ENCODE measurements around the gene UBAP1L.
"Not testable (repeated sequence)": the region's sequence is repeated elsewhere in the genome, so short reads cannot be mapped to it uniquely, and the experiment has no call there.

UBAP1L gene

GRCh38 chr15:65062061-65062460, 52.9 kb downstream of the UBAP1L start:
- no peak for DNase-seq

DNA sequence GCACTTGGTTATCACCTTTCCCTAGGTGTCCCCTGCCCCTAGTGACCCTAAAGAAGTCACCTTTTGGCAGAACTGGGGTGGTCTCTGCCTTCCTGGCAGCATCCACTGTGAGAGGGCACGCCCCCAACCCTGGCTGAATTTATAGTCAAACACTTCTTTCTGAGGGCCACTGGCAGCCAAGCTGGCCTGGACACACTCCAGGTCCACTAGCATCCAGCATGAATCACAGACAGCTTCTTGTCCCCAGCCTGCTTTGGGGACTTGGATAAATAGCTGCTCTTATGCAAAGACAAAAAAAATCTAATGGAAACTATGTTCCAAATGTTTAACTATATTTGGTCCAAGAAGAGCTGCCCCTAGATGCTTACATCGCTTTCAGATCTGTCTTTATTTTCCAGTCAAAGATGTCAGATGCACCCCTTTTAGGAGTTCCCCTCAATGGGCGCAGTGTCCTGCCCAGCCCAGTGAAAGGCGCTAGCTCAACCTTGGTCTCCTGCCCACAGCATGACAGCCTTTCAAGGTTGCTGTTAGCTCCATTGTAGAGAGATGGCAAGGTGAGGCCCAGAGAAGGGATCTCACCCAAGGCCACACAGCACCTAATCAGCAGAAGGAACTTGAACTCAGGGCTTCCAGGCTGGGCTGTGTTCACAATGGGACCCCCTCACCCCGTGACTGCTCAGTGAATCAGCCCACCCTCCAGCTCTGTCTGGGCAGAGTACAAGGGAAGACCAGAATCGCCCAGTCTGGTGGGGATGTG, 54.2 kb downstream of the UBAP1L start:
- DNase-seq = no peak

DNA sequence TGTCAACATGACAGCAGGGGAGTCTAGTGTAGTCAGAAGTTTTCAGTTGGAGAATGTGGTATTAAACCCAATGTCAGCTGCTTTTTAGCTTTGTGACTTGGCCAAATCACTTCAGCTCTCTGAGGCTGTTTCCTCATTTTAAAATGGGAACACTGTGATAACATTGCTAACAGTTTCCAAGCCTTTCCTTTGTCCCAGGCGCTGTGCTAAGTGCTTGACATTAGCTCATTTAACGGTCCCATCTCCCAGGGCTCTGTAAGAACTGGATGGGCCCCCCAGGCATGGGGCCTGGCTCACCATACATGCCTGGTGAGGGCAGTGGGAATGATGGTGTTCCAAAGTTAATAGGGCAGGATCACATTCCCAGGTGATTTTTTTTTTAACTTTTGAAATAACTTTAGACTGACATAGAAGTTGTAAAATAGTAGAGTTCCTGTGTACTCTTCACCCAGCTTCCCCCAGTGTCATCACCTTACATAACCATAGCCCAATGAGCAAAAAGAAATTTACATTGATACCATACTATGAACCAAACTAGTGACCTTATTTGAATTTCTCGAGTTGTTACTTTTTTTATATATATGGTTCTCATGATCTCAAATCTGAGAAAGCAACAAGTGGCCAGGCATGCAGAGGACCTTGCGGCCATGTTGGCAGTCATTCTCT, 54.9 kb downstream of the UBAP1L start:
- no peak for DNase-seq

GRCh38 chr15:65059369-65059750, 55.6 kb downstream of the UBAP1L start:
- DNase-seq = no peak

- DNase-seq = no peak
Observed at GRCh38 chr15:65058394-65059368, 56.3 kb downstream of the UBAP1L start.

GRCh38 chr15:65057549-65057940, 57.5 kb downstream of the UBAP1L start:
- DNase-seq = no peak

GRCh38 chr15:65056868-65057548, 58.0 kb downstream of the UBAP1L start:
- DNase-seq = no peak

GRCh38 chr15:65056106-65056505, 58.9 kb downstream of the UBAP1L start:
- no peak for DNase-seq

DNA sequence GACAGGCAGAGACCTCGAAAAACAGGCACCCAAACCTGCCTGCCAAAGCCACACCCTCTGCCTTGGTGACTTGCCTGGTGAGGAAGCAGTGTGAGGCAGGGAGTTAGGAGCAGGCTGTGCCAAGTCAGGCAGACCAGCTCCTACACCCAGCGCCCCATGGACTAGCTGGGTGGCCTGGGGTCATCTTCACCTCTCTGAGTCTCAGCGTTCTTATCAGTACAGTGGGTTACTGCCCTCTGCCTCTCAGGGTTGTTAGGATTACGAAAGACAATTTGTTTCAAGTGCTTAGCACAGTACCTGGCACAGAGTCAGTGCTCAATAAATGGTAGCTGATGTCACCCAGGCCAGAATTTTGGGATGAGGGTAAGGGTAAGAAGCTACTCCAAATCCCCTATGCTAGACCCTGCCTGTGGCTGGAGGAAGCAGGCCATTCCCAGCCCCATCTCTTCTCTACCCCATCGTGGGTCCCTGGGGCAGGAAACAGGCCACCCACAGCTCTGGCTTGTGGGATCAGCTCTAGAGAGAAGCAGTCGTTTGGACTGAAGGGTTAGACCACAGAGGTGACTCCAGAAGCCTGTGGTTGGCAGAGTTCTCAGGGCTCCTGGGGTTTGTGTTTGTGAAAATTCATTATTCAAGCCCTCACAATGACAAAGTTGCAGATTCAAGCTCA, 59.7 kb downstream of the UBAP1L start:
- DNase-seq = no peak

DNA sequence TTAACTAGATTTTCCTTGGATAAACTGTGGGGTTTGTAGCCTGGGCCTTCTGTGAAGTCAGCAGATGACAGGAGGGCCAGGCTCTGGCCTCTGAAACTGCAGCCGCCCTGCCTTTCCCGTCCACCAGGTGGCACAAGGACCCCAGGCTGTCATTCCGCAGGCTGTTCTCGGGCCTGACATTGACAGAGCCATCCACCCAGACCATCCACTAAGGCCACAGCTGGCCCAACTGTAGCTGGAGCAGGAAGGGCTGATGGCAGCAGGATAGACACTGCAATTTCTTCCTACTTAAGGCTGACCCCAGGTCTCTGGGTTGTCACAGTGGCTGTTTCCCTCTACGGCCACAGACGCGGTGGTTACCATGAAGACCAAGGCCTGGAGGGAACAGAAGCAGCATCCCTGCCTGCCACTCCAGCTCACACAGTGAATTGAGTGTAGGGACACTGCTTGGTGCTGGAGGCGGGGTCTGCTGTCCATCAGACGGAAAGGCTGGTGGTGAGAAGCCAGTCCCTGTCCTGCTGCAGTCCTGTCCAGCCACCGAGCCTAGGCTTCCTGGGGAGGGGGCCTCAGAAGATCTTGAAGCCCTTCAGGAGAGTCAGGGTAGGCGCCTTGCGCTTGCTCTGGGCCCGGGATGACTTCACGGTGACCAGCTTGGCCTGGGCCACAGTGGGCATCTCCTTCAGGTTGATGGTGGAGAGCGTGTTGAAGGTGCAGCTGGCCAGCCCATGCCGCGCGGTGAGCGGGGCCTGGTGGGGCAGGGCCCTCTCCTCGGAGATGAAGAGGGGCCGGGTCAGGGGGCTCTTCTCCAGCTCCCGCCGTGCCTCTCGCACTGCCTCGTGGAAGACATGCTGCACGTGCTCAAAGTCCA, 60.4 kb downstream of the UBAP1L start:
- DNase-seq = peak; percentile 23

- DNase-seq = no peak
Observed at GRCh38 chr15:65052956-65053355, 62.0 kb downstream of the UBAP1L start.

- no peak for DNase-seq
Observed at GRCh38 chr15:65051266-65051665, 63.7 kb downstream of the UBAP1L start.

DNA sequence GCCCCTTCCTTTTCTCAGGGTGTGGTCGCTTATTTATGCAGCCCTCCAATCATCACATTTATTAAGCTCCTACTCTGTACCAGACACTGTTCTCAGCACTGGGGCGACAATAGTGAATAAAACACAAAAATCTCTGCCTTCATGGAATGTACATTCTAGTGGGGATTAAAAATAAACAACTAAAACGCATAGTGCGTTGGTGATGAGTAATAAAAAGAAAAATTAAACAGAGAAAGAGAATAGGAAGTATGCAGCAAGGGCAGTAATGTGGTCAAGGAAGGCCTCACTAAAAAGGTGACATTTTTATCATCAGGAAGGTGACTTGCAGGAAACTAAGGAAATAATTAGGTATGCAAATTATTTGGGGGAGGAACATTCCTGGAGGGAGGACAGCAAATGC, 64.7 kb downstream of the UBAP1L start:
- DNase-seq = no peak

DNA sequence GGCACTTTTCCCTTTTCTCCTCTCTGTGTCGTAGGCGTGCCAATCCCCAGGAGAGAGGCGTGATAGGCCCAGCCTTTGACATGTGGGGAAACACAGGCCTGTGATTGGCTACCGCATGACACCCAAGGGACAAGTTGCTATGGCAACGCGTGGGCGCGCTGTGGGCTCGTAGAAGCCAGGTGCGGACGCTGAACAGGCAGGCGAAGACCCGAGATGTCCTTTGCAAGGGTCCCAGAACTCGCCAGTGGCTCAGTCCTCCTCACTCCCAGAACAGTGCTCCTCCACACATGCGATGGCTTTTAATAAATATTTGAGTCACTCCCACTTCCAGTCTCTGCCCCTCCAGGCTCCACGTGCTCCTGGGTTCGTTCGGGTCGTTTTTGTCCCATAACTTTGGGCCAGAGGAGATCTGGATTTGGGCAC, 65.6 kb downstream of the UBAP1L start:
- DNase-seq = peak; percentile 79

- no peak for DNase-seq
Observed at GRCh38 chr15:65048241-65048640, 66.8 kb downstream of the UBAP1L start.

DNA sequence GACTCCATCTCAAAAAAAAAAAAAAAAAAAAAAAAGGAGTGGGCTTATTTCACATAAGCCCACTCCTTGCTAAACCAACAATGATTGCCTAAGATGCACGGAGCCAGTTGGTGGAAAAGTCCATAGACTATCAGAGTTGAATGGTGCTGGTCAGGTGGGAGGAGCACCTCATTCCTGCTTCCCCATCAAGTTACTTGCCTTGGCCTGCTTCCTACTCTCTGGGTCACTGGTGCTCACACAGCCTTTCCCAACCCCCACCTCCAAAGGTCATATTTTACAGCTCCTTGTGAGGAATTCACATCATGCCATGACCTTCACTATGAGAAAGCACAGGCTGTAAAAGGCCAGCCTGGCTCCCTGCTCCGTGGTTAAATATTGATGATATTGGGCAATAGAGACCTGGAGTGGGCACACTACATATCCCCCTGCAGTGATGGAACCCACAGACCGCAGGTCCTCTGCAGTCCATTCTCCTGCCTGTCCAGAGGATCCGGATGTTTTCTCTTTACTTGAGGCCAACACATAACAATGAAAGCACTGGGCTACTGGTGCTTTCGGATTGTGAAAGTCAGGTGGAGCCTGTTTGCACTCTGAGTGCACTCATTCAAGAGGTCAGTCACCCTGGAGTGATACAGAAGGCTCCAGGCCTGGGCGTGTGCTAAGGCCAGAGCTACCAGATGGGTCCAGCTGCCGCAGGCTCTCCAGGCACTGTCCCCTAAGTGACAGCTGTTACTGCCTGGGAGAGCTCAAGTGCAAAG, 70.1 kb downstream of the UBAP1L start, which contains the start of gene SLC51B:
TSS of gene SLC51B (plus strand) at position 664 of the 758 bp plus-strand sequence. CDS start 4,618 bp downstream, outside the sequence.
- no peak for DNase-seq

- DNase-seq = not testable (repeated sequence)
Observed at GRCh38 chr15:65044218-65044617, 70.8 kb downstream of the UBAP1L start.

DNA sequence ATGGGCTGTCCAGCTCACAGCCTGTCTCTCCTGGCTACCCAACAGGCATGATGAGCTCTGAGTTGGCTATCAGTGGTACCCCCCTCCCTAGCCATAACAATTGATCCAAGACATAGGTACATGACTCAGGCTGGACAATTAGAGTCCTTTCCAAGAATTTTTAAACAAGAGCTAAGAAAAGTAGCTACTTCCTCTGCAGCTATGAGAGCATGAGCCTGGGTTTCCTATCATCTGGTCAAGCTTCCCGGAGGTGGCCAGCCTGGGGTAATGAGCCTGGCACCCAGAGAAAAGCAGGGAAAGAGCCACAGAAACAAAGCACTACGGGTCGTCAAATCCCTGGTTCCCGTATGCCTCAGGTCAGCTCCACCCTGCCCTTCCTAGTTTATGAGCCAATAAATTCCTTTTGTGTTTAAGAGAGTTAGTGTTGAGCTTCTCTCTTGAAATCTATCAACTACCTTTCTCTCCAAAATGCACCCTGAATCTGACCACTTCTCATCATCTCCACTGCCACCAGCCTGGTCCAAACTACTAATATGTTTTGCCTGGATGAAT, 72.1 kb downstream of the UBAP1L start:
- DNase-seq = no peak

All from effector CD4-positive, alpha-beta T cell (primary cell).